Endometrial microvascular endothelial cells (primary cell): ENCODE data around the gene TBXAS1. TPM values are rescaled to one million over a fixed set of nuclear protein-coding genes. Genes with fewer than 3 reads are reported as not detected.

Source experiments
- in situ Hi-C: cut with HindIII; loops from 2 replicates; pipeline ENCODE4 v1.10.0; 2017; ENCODE audit warnings: low sequenced_read_pairs, low pct_unique_long_range_greater_than_20kb; ENCODE audit errors: inconsistent ontology term
- total RNA-seq: library from RNA; depleted of rRNA; stranded (reverse); fragments of >200 nt; gene quantifications from one replicate; pipeline ENCODE4 v1.2.3, GENCODE V29; 2015; ENCODE audit errors: inconsistent ontology term

TBXAS1 gene
- total RNA-seq, 1 donor from 2014 or later: 6.3 TPM

GRCh38 chr7:139876622-139877283, 47.7 kb downstream of the TBXAS1 start:
- in situ Hi-C loops: no loop called here

DNA sequence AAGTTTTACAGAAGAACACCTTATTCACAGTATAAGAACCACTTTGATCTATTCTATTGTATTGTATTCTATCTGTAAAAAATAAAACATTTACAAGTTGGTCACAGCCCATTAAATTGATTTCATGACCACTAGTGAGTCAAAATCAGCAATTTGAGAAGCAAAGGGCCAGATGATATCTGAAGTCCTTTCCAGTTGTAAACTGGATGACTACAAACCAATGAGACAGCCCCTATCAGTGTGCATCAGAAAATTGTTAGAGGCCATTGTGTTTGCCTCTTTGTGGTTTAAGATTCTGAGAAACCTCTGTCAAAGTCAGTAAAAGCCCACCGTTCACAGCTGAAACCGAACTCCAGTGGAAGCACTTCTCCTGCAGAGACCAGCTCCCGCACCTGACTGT, 54.8 kb downstream of the TBXAS1 start:
- in situ Hi-C loops: no loop called here

DNA sequence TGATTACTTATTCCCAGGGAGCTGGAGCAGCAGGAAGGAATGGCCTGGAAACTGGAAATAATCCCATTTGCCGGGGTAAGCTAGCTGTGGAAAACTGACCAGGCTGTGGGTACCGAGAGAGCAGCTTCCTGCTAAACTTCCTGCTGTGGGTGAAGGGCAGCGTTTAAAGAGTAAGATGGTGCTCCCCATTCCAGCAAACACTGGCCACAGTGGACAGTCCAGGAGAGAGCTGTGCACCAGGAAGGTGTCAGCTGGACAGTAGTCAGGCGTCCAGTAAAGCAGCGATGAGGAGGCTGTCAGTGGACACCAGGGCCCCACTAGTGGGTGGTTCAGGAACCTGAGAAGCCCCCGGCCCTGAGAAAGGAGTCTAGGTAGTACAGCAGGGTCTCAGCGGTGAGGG, 55.4 kb downstream of the TBXAS1 start:
- in situ Hi-C loops: no loop called here

- in situ Hi-C loops: no loop called here
Measured at GRCh38 chr7:139885511-139885910, 56.4 kb downstream of the TBXAS1 start.

DNA sequence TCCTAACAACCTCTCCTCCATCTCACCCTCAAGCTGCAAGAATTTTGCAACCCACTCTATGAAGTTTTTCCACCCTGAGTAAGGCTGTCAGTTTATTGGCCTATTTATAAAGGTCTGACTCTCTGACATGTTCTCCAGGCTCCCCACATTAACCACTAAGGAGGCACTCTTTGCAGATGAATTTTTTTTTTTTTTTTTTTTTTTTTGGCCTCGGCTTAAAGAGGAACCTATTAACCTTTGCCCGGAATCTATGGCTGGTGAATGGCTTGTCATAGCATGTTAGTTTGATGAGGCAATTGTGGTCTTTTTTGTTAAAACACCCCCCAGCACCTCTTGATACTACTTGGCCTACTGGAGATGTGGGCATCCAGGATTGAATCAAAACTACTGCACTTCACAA, 57.1 kb downstream of the TBXAS1 start:
- in situ Hi-C loops: no loop called here

DNA sequence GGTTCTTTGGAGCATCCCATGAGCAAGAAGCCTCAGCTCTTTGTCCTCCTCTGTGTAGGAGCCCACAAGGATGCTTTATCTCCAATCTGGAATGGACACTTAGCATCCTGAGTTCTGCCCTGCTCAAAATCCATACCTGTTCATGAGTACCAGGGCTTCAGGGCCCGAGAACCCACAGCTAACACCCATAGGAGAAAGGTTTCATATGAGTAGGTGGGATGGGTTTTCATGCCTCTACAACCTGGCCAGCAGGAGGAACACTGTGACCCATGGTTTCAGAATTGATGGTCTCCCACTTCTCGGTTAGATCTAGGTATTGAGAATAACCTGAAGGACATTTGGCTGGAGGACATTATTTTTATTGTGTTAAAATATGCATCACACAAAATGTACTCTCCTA, 57.8 kb downstream of the TBXAS1 start:
- in situ Hi-C loops: no loop called here

DNA sequence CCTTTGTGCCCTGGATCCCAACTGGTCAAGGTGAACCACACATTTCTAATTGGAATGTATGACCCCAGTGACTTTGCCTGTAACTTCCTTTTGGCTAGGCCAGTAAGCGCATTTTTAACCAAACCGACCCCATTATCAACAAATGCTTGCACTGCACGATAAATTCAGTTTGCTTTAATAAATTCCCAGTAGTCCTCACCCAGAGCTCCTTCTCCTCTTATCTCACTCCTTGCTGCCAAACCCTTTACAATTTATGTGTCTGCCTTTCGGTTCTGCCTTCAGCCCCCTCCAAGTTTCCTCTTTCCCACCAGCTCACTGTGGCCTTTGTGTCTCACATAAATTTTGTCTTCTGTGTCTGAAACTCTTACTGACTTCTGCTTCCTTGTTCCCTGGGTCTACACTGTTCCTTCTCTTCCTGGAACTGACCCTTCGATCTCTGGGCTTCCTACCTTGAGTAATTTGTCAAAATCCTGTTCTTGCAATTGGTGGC, 59.0 kb downstream of the TBXAS1 start:
- in situ Hi-C loops: no loop called here

DNA sequence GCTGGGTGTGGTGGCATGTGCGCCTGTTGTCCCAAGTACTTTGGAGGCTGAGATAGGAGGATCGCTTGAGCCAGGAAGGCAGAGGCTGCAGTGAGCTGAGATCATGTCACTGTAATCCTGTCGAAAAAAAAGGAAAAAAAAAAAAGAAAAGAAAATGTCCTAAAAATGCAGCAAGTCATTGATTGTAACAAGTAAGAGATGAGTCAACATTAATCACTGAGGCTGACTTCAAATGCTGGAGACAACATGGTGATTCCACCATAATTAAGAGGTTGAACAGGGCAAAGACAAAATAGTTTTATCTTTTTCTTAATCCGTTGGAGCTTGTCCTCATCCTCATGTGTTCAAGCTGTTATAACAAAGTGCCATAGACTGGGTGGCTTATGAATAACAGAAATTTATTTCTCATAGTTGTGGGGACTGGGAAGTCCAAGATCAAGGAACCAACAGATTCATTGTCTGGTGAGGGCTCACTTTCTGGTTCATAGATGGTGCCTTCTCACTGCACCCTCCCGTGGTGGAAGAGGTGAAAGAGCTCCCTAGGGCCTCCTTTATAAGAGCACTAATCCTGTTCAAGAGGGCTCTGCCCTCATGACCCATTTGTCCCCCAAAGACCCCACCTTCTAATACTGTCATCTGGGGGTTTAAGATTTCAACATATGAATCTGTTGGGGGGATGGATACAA, 60.3 kb downstream of the TBXAS1 start:
- in situ Hi-C loops: no loop called here

GRCh38 chr7:139893461-139893860, 64.4 kb downstream of the TBXAS1 start:
- in situ Hi-C loops: no loop called here

DNA sequence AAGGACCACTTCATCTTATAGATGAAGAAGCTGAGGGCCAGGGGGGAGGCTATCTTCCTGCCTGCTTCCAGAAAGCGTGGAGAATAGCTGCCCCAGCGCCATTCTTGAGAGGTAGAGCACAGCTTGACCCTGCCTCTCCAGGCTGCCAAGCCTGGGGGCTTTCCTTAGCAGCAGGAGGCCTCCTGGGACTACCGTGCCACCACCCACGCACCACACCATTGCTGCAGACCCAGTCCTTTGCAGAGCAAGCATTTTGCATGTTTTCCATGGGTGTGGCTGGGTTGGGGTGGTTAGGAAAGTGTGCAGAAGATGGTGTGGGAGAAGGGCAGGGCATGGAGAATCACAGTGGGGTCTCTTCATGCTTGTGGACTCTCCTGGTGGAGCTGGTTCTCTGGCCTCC, 64.9 kb downstream of the TBXAS1 start:
- in situ Hi-C loops: no loop called here

DNA sequence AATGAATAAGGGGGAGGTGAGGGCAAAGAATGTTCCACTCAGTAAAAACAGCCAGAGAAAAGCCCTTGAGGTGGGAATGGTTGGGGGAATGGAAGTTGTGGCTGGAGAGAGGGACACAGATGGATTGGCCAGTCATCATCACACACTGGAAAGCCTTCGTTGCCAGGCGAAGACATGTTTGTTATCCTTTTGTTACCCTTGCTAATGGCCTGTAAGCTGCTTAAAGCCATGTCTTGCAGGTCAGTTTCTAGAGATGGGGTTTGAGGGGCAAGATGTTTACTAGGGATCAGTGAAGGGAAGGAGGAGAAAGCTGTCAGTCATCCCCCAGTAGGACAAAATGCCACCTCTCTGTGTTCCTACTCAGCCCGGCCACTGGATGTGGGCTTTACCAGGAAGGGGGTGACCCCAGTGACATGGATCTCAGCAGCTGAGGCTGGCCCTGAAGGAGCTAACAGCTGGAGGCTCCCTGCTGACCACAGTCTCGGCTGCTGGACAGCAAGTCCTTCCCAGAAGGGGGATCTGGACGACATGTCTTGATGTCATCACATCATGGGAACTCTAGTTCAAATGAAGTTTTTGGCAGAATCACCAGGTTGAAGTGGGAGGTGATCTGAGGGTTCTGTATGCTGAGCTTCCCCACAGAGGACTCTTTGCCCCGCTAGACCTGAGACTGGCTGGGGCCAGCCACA, 66.2 kb downstream of the TBXAS1 start:
- in situ Hi-C loops: no loop called here

- in situ Hi-C loops: no loop called here
Measured at GRCh38 chr7:139896288-139896687, 67.2 kb downstream of the TBXAS1 start.

DNA sequence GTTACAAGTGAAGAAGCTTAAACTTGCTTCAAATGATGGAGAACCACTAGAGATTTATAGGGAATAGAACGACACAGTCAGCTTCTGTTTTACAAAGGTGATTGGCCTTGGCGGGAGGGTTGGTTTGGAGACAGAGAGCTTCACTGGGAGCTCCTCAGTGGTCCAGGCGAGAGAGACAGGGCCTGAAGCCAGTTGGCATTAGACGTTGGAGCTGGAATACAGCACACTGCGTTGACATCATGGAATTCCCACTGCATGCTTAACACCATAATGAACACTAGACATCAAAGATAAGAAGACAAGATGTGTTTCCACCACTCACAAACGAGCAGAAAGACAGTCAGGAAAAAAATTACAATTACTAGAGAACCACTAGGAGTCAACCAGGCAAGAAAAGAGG, 67.8 kb downstream of the TBXAS1 start:
- in situ Hi-C loops: no loop called here

GRCh38 chr7:139897422-139898090, 68.5 kb downstream of the TBXAS1 start:
- in situ Hi-C loops: no loop called here

DNA sequence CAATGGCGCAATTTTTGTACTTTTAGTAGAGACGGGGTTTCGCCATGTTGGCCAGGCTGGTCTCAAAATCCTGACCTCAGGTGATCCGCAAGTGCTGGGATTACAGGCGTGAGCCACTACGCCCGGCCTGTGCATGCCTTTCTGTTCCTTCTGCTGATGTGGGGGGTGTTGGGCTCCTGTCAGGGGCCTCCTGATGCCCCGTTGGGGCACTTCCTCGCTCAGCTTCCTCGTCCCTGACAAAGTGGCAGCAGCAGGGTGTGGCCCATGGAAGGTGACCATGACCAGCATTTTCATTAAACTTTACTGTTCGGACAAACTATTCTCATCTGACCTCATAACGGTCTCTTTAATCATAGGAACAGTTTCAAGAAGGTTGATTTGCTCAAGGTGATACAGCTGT, 69.4 kb downstream of the TBXAS1 start:
- in situ Hi-C loops: no loop called here

DNA sequence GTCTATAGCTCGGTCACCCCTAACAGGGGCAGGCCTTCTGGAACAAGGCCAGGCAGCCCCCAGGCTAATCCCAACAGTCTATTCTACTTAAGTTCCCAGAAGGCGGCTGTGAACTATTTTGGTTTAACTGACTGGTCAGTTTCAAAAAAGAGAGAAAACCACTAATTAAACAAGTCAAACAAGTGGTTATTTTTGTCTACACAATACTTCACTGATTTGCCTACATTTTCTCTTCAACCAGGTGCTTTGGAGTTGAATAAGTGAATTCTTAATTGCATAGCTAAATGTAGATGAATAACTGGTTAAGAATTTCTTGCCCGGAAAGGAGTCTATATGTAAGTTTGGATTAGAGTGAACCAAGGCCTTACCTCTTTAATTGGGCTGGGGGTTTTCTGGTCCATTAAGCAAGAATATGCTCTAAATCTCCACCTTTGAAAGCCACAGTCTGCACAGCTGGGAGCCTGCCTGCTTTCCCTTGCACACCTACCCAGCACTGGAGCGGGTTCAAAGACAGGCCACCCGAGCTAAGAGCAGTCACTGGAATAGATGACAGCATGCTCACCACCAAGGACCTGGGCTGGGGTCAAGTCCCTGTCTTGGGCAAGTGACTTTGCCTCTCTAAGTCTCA, 70.4 kb downstream of the TBXAS1 start:
- in situ Hi-C loops: no loop called here

- in situ Hi-C loops: no loop called here
Measured at GRCh38 chr7:139900326-139900725, 71.3 kb downstream of the TBXAS1 start.

DNA sequence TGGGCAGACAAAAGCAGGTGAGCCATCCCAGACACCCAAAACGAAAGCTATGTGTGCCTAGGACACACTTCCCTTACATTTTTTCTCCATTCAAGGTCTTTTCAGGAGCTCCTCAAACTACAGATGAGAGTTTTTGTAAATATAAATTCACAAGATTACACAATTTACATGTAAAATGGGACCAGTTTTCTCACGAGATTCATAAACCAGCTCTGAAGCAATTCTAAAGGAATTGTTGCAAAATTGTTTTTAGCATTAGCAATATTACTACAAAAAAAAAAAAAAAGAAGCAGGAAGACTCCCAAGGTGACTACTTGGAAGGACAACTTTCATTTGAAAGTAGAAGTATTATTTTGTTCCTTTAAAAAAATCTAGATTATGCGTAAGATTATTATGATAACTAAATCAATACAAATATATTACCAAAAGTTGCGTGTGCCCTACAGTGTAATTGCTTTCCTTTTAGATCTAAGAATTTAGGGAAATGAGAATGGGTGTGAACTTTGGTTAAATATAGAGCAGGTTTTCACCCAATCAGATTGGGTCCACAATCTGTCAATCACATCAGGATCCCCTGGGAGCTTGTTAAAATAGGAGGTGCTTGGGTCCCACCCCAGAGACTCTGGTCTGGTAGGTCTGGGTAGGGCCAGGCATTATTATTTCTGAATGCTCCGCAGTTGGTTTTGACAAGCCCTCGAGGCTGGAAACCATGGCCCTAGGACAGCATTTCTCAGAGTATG, 72.2 kb downstream of the TBXAS1 start:
- in situ Hi-C loops: no loop called here
